ENCODE data around the gene LMOD3.

The LMOD3 gene

DNA sequence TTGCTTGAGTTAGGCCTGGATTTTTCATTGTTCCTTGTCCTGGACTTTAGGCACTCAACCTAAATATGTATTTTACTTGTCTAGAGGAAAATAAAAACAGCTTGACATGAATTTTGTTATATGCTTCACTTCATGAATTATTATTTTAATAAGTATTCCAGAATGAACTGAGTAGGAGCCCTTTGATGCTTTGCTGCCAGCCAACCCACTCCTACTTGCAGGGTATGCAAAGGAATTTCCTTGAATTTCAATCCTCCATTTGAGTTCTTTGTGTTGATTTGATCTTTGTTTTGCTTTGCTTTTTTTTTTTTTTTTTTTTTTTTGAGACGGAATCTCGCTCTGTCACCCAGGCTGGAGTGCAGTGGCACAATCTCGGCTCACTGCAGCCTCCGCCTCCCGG lies 26.1 kb downstream of the LMOD3 start:
- H3K4me3 ChIP-seq, result no peak overlapping the region
- H3K27ac ChIP-seq, result peak overlapping the region in 9 of 21 experiments; percentile 18 to 98 (median 50)

GRCh38 chr3:69095636-69096035 lies 26.8 kb downstream of the LMOD3 start:
- H3K4me3 ChIP-seq, result no peak overlapping the region
- H3K27ac ChIP-seq, result peak overlapping the region in 13 of 21 experiments; percentile 5 to 98 (median 45)

DNA sequence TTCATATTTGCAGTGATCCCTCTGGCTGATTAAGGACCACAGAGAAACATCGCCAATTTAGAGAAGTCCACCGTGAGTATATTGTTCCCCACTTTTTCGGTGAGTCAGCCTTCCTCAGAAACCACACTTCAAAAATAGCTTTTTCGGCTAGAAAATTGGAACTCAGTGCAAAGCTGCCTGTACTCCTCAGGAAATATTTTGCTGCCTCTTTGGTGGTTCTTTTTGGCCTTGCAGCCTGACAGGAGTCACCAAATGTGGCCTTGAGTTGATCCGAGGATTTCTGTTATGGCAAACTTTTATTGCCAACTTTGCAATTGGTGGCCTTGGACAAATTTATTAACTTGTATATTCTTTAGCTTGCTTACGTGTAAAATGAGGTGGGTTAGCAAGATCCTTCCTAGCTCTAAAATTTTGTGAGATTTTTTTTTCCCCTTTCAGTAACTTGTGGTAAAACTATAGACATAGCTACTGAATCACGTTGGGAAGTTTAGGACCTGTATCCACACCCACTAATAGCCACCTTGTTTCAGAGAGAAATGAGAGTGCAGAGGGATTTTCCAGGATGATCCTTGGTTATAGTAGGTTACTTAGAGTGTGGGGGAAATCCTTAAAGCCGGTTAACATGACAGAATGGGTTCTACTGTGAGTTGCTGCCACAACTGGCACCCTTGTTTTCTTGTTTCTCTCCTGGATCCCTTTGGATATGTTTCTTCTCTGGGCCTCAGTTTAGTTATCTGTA lies 27.8 kb downstream of the LMOD3 start:
- H3K27ac ChIP-seq, result peak overlapping the region in 19 of 21 experiments; percentile 51 to 98 (median 67)
- no peak overlapping the region for H3K4me3 ChIP-seq

DNA sequence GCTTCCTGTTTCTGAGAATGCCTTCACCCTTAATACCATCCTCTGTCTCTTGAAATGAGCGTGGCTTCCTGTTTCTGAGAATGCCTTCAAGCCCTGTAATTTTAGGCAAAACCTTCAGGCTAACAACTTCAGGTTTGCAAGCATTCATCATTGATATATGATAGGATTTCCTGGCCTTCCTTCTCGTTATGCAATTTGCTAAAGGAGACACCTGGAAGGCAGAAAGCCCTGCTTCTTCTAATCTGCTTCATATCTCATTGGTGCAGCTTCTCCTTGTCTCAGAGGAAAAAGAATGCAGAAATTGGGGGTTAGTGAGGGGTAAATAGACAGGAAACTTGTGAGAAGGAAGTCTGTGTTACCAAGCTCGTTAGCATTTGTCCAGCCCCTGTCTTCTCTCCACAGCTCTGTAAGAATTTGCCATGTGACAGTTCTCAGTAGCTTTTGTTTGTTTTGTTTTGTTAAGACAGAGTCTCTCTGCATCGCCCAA lies 30.3 kb downstream of the LMOD3 start:
- Histone ChIP-seq H3K4me3 (no peak overlapping the region), H3K27ac (peak overlapping the region in 20 of 21 experiments; percentile 43 to 98 (median 70))

DNA sequence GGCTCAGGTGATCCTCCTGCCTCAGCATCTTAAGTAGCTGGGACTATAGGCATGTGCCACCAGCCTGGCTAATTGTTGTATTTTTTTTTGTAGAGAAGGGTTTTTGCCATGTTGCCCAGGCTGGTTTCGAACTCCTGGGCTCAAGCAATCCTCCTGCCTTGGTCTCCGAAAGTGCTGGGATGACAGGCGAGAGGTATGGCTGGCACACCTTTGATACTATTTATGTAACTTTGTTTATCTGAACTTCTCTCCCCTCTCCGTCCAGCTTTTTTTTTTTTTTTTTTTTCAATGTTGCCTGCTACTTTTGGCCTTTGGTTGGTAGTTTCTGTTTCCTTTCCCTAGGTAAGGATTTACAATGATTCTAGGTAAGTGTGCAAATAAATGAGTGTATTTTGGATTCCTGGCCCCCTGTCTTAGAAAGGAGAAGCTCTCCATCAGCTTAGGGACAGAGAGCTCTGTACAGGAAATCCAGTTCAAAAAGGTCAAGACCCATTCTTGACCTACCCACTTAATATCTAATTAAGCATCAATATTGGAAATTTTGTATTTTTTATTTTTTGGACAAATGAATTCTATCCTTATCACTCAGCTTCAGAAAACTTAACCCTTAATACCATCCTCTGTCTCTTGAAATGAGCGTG lies 30.9 kb downstream of the LMOD3 start:
- Histone ChIP-seq H3K27ac (peak overlapping the region in 19 of 21 experiments; percentile 13 to 98 (median 67)), H3K4me3 (no peak overlapping the region)

DNA sequence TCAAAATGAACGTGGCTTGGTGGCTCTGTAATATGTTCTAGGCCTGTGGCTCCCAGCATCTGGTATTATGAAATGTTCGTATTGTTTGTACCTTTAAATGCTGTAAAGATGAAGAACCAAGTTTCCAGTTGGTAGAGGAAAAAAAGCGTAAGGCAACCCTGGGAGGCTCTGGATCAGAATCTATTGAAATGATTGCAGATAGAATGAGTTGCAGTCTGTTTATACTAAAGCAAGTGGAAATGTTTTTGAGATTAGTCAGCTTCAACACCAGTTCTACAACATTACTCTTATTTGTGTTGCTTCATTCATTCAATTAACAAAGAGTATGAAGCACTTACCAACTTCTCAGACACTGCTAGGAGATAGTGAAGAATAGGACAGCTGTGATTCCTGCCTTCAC lies 32.4 kb downstream of the LMOD3 start:
- Histone ChIP-seq H3K4me3 (no peak overlapping the region), H3K27ac (peak overlapping the region in 14 of 21 experiments; percentile 1 to 98 (median 60))

DNA sequence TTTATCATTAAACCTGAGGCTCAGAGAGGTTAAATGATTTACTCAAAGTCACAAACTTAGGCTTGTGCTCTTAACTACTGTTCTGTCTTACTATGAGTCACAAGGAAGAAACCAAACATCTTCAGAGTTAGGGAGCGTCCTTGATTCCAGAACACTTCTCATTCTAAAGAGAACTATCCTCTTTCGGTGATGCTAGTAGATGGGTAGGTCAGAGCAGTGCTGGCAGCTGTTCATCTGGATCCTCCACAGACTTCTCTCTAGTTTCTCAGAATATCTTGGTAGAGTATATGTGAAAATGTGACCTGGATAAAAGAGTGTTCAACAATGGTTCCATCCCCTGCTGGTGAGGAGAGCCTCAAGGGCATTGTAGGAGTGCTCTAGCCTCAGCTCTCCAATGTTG lies 34.3 kb downstream of the LMOD3 start:
- peak overlapping the region in 1 of 7 experiments; percentile 2 for H3K4me3 ChIP-seq
- H3K27ac ChIP-seq, result peak overlapping the region in 13 of 21 experiments; percentile 1 to 99 (median 94)

DNA sequence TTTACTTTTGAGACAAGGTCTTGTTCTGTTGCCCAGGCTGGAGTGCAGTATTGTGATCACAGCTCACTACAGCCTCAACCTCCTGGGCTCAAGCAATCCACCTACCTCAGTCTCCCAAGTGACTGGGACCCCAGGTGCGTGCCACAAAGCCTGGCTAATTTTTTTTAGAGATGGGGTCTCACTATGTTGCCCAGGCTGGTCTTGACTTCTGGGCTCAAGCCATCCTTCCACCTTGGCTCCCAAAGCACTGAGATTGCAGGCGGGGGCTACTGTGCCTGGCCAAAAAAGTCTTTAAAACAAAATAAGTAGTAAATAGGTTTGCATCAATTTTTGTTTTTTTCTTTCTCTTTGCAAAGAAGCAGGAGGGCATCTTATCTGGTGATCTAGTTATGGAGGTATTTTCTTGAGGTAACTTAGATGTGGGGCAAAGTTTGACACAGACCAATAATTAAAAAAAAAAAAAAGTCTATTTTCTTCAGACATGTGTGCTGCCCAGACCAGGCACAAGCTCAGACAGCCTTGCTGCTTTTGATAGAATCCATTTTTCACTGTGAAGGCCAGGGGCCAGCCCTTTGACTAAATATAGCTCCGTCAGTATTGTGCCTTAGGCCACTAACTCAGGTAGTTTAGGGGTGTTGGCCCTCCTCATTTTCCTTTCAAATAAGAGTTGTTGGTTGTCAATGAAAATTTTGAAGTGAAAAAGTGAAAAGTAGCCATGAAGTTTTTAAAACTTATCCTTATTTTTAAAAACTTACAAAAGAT lies 35.2 kb downstream of the LMOD3 start:
- peak overlapping the region in 20 of 21 experiments; percentile 70 to 99 (median 94) for H3K27ac ChIP-seq

GRCh38 chr3:69085833-69086722 lies 36.3 kb downstream of the LMOD3 start:
- H3K27ac ChIP-seq, result peak overlapping the region; percentile 39 to 99 (median 95)
- peak overlapping the region; percentile 63 to 97 (median 79) for H3K4me3 ChIP-seq

More for the DNA sequence above, 35.2 kb downstream of the LMOD3 start:
- H3K4me3 ChIP-seq, result peak overlapping the region; percentile 63 to 97 (median 79)

GRCh38 chr3:69085168-69085832 lies 37.1 kb downstream of the LMOD3 start:
- Histone ChIP-seq H3K27ac (peak overlapping the region; percentile 39 to 99 (median 95)), H3K4me3 (peak overlapping the region; percentile 63 to 97 (median 79))

DNA sequence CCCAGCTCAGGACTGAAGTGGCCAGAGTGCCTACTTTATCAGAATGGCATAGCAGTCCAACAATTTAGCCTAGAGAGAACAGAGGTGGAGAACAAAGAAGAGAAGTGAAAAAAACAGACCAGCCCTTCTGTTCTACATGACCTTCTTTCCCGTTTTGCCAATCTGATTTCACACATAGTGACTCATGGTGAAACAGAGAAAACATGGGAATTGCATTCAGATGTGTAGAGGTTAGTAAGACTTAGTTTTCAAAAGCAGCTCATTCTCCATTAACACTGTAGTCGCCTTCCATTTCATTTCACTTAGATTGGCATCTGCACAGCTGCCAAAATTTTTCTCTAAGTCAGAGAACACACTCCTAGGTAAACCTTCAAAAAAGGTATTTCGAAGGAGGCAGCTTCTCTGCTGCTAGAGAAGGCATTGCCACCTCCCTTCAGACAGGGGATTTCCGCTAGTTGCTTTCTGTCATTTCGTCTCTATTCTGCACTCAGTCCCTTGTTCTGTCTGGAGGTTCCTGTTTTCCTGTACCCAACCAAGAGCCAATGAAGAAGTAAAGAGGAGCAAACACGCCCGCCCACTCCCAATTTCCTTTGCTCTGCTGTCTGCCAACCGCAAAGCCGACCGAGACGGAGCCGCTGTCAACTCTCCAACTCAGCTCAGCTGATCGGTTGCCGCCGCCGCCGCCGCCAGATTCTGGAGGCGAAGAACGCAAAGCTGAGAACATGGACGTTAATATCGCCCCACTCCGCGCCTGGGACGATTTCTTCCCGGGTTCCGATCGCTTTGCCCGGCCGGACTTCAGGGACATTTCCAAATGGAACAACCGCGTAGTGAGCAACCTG lies 37.8 kb downstream of the LMOD3 start, which contains the start of gene ARL6IP5:
ARL6IP5 (plus strand) TSS at position 612 of the 842 bp plus-strand sequence; CDS start at position 723, 111 bp downstream.
- Histone ChIP-seq H3K27ac (peak within 1 kb of the TSS; percentile 39 to 99 (median 95)), H3K4me3 (peak within 1 kb of the TSS; percentile 63 to 97 (median 79))

DNA sequence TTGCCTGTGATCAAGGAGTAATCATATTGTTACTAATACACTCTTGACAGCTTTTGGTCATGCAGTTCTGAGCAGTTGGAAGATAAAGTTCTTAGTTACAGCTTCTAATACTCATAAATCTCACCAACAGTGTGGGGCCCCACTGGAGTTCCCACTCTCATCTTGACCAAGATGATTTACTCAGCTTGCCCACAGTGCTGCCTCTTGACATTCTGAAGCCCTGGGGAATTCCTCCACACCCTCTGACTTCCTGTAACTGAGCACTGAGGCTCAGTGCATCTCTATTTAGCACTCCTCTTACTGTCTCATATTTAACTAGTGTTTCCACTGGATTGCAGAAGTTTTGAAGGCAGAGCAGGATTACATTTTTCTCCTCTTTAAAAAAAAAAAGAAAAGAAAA lies 39.6 kb downstream of the LMOD3 start:
- Histone ChIP-seq H3K4me3 (no peak overlapping the region), H3K27ac (peak overlapping the region in 20 of 21 experiments; percentile 18 to 99 (median 94))

GRCh38 chr3:69082361-69082760 lies 40.0 kb downstream of the LMOD3 start:
- H3K27ac ChIP-seq, result peak overlapping the region in 20 of 21 experiments; percentile 10 to 99 (median 94)
- H3K4me3 ChIP-seq, result no peak overlapping the region

GRCh38 chr3:69081583-69082262 lies 40.7 kb downstream of the LMOD3 start:
- Histone ChIP-seq H3K4me3 (no peak overlapping the region), H3K27ac (peak overlapping the region in 20 of 21 experiments; percentile 10 to 99 (median 94))

- Histone ChIP-seq H3K27ac (peak within 1 kb of the TSS; percentile 77 to 99 (median 95)), H3K4me3 (peak within 1 kb of the TSS; percentile 62 to 98 (median 92))
These were observed 42.0 kb downstream of the LMOD3 start, which contains the start of gene UBA3 for GRCh38 chr3:69080233-69080920. Gene UBA3 (minus strand): TSS chr3:69080365. CDS start chr3:69080353, 12 bp downstream.

All from skin epidermis (tissue), 12 donors.